HEK293 (cell line): Measurements from ENCODE around the gene FOXL2.

Experiments used
- INSM2 ChIP-seq: fragments of 450-650 bp; formaldehyde crosslinking; IDR thresholded peaks from 2 replicates; pipeline ENCODE4 v1.5.1; 2016; ENCODE audit warnings: missing biosample characterization, missing genetic modification characterization
- MEIS1 ChIP-seq: sonication (generic); formaldehyde crosslinking; IDR thresholded peaks from 2 replicates; pipeline ENCODE4 v1.8.1; 2022; ENCODE audit warnings: missing genetic modification reagents, mild to moderate bottlenecking, borderline replicate concordance
- MYNN ChIP-seq: fragments of 450-650 bp; formaldehyde crosslinking; IDR thresholded peaks from 2 replicates; pipeline ENCODE4 v1.5.1; 2016; ENCODE audit warnings: missing biosample characterization, missing genetic modification characterization, borderline replicate concordance
- OVOL3 ChIP-seq: fragments of 450-650 bp; formaldehyde crosslinking; IDR thresholded peaks from 2 replicates; pipeline ENCODE4 v1.5.1; 2016; ENCODE audit warnings: missing biosample characterization, missing genetic modification characterization
- PRDM1 ChIP-seq: fragments of 450-650 bp; formaldehyde crosslinking; IDR thresholded peaks from 2 replicates; pipeline ENCODE4; 2016; ENCODE audit warnings: missing biosample characterization, missing genetic modification characterization
- REST ChIP-seq: fragments of 450-650 bp; formaldehyde crosslinking; IDR thresholded peaks from 2 replicates; pipeline ENCODE4 v1.5.1; 2016; ENCODE audit warnings: missing biosample characterization, missing genetic modification characterization
- SALL2 ChIP-seq: fragments of 450-650 bp; formaldehyde crosslinking; IDR thresholded peaks from 2 replicates; pipeline ENCODE4 v1.5.0; 2017; ENCODE audit warnings: missing biosample characterization, mild to moderate bottlenecking, missing genetic modification characterization, borderline replicate concordance
- SETDB1 ChIP-seq: IDR thresholded peaks from one replicate; pipeline ENCODE4 v1.6.1; 2017; ENCODE audit warnings: mild to moderate bottlenecking, low read length, moderate library complexity, mixed read lengths; ENCODE audit not compliant: insufficient read length
- SP3 ChIP-seq: fragments of 450-650 bp; formaldehyde crosslinking; IDR thresholded peaks from 2 replicates; pipeline ENCODE4 v1.5.1; 2016; ENCODE audit warnings: missing biosample characterization, missing genetic modification characterization
- ZBTB17 ChIP-seq: fragments of 450-650 bp; formaldehyde crosslinking; IDR thresholded peaks from 2 replicates; pipeline ENCODE4 v1.5.1; 2016; ENCODE audit warnings: missing biosample characterization, missing genetic modification characterization
- ZIC2 ChIP-seq: fragments of 450-650 bp; formaldehyde crosslinking; IDR thresholded peaks from 2 replicates; pipeline ENCODE4 v1.5.1; 2016; ENCODE audit warnings: missing biosample characterization, missing genetic modification characterization
- ZNF148 ChIP-seq: fragments of 450-650 bp; formaldehyde crosslinking; IDR thresholded peaks from 2 replicates; pipeline ENCODE4 v1.5.0; 2017; ENCODE audit warnings: missing biosample characterization, missing genetic modification characterization, borderline replicate concordance
- ZNF175 ChIP-seq: fragments of 450-650 bp; formaldehyde crosslinking; IDR thresholded peaks from 2 replicates; pipeline ENCODE4 v1.5.1; 2016; ENCODE audit warnings: missing biosample characterization, missing genetic modification characterization
- ZNF248 ChIP-seq: fragments of 450-650 bp; formaldehyde crosslinking; IDR thresholded peaks from 2 replicates; pipeline ENCODE4 v1.5.1; 2017; ENCODE audit warnings: missing biosample characterization, missing genetic modification characterization
- ZNF341 ChIP-seq: fragments of 450-650 bp; formaldehyde crosslinking; IDR thresholded peaks from 2 replicates; pipeline ENCODE4; 2016; ENCODE audit warnings: low read depth, missing biosample characterization, missing genetic modification characterization
- ZNF366 ChIP-seq: fragments of 450-650 bp; formaldehyde crosslinking; conservative IDR thresholded peaks from 2 replicates; pipeline ENCODE4 v1.5.1; 2016; ENCODE audit warnings: missing biosample characterization, missing genetic modification characterization
- ZNF404 ChIP-seq: fragments of 450-650 bp; formaldehyde crosslinking; IDR thresholded peaks from 2 replicates; pipeline ENCODE4 v1.5.1; 2017; ENCODE audit warnings: missing biosample characterization, missing genetic modification characterization
- ZNF473 ChIP-seq: fragments of 450-650 bp; formaldehyde crosslinking; IDR thresholded peaks from 2 replicates; pipeline ENCODE4 v1.5.1; 2017; ENCODE audit warnings: missing biosample characterization, missing genetic modification characterization
- ZNF510 ChIP-seq: fragments of 450-650 bp; formaldehyde crosslinking; IDR thresholded peaks from 2 replicates; pipeline ENCODE4 v1.5.1; 2018; ENCODE audit warnings: mild to moderate bottlenecking, missing genetic modification characterization, missing biosample characterization; ENCODE audit not compliant: insufficient replicate concordance
- ZNF518A ChIP-seq: fragments of 450-650 bp; formaldehyde crosslinking; conservative IDR thresholded peaks from 2 replicates; pipeline ENCODE4 v1.5.1; 2016; ENCODE audit warnings: low read depth, missing biosample characterization, missing genetic modification characterization
- ZNF645 ChIP-seq: fragments of 450-650 bp; formaldehyde crosslinking; IDR thresholded peaks from 2 replicates; pipeline ENCODE4; 2016; ENCODE audit warnings: missing biosample characterization, missing genetic modification characterization
- ZNF776 ChIP-seq: fragments of 450-650 bp; formaldehyde crosslinking; IDR thresholded peaks from 2 replicates; pipeline ENCODE4 v1.5.0; 2017; ENCODE audit warnings: missing biosample characterization, missing genetic modification characterization, borderline replicate concordance
- ZNF830 ChIP-seq: fragments of 450-650 bp; IDR thresholded peaks from 2 replicates; pipeline ENCODE4 v1.5.0; 2018; ENCODE audit warnings: missing biosample characterization, missing genetic modification characterization, low read depth, mild to moderate bottlenecking, moderate library complexity
- ZSCAN5A ChIP-seq: fragments of 450-650 bp; formaldehyde crosslinking; IDR thresholded peaks from 2 replicates; pipeline ENCODE4 v1.5.1; 2016; ENCODE audit warnings: missing biosample characterization, missing genetic modification characterization

The FOXL2 gene

GRCh38 chr3:138914870-138915502 is 32.0 kb downstream of the FOXL2 start (continued):
- no peak for TF ChIP-seq ZNF148 (tag by site-specific recombination)
- peak; percentile 44 for TF ChIP-seq ZNF341
- no peak for TF ChIP-seq ZNF248 (tag by site-specific recombination)
- TF ChIP-seq ZNF830 (tag by site-specific recombination): no peak
- 0 out of 2 replicates have a peak, but pooled peaks have one; percentile 16 for TF ChIP-seq ZBTB17 (tag by site-specific recombination)
- no peak for TF ChIP-seq SETDB1
- TF ChIP-seq ZNF776 (tag by site-specific recombination): no peak
- TF ChIP-seq MEIS1: no peak
- no peak for TF ChIP-seq SALL2 (tag by site-specific recombination)
- peak; percentile 20; the same call in 1 of the 2 replicates for TF ChIP-seq ZIC2 (tag by site-specific recombination)
- no peak for TF ChIP-seq ZNF510
- no peak for TF ChIP-seq ZSCAN5A (tag by site-specific recombination)
- TF ChIP-seq MYNN (tag by site-specific recombination): no peak
- no peak for TF ChIP-seq OVOL3
- TF ChIP-seq ZNF366 (tag by site-specific recombination): 0 out of 2 replicates have a peak, but pooled peaks have one; percentile 18
- no peak for TF ChIP-seq INSM2
- TF ChIP-seq ZNF473 (tag by site-specific recombination): no peak
- no peak for TF ChIP-seq ZNF518A
- no peak for TF ChIP-seq SP3 (tag by site-specific recombination)
- TF ChIP-seq PRDM1 (tag by site-specific recombination): no peak
- no peak for TF ChIP-seq ZNF645
- no peak for TF ChIP-seq REST
- no peak for TF ChIP-seq ZNF404
- TF ChIP-seq ZNF175 (tag by site-specific recombination): no peak
